OCI-LY7 (cell line): ENCODE data around the gene PCTP.

Experiments used
- CTCF ChIP-seq: fragments of 200-600 bp; sonication (generic); conservative IDR thresholded peaks from 2 replicates; pipeline ENCODE4 v1.5.1; 2014; ENCODE audit warnings: mild to moderate bottlenecking, antibody characterized with exemption, low read length, moderate library complexity, mixed read lengths
- EZH2phosphoT487 ChIP-seq: fragments of 200-600 bp; sonication (generic); IDR thresholded peaks from 2 replicates; pipeline ENCODE4 v1.6.1; 2018; ENCODE audit warnings: low read depth, borderline replicate concordance, mild to moderate bottlenecking, mixed run types, antibody characterized with exemption, low read length, moderate library complexity, mixed read lengths

- TF ChIP-seq CTCF = peak; percentile 76
- TF ChIP-seq EZH2phosphoT487 = no peak
Measured at GRCh38 chr17:55825213-55825612, 74.4 kb downstream of the PCTP start.
